Measurements from ENCODE around the gene ZSWIM1.

DNA sequence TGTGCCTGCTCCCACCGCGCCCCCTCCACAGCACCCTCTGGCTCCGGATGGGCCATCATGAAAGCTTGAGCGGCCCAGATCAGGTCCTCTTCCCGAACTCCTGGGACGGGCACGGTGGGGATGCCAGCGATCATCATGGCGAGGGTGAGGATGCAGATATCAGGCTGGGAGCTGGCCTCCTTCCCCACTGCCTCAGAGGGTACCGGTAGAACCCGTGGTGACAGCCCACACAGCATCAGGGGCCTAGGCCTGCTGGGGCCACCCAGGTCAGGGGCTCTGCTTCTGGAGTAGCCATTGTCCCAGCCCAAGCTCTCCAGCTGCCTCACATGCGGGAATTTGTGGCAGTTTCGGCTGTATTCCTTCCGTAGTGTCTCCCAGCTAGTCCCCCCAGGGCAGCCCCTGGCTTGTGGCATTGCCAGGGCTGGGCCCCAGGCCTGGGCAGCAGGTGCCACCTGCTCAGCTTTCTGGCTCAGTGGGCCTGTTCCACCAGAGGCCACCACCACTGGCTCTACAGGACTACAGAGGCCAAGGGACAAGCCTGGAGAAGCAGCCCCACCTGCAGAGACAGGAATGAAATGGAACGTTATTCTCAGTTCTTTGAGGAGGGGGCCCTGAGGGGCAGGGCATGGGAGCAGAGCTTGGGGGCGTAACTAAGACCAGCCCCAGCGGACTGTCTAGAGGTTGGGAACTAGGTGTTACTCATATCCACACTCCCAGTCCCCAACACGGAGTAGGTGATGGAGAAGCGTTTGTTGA, 5.7 kb downstream of the ZSWIM1 start:
- no peak for TF ChIP-seq RAD21 (IDR thresholded peaks at IDR 0.05; ENCODE audit: low read length)
- TF ChIP-seq, protein P1, sequence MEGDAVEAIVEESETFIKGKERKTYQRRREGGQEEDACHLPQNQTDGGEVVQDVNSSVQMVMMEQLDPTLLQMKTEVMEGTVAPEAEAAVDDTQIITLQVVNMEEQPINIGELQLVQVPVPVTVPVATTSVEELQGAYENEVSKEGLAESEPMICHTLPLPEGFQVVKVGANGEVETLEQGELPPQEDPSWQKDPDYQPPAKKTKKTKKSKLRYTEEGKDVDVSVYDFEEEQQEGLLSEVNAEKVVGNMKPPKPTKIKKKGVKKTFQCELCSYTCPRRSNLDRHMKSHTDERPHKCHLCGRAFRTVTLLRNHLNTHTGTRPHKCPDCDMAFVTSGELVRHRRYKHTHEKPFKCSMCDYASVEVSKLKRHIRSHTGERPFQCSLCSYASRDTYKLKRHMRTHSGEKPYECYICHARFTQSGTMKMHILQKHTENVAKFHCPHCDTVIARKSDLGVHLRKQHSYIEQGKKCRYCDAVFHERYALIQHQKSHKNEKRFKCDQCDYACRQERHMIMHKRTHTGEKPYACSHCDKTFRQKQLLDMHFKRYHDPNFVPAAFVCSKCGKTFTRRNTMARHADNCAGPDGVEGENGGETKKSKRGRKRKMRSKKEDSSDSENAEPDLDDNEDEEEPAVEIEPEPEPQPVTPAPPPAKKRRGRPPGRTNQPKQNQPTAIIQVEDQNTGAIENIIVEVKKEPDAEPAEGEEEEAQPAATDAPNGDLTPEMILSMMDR (conservative IDR thresholded peaks at IDR 0.05; ENCODE audit: low read depth, low read length): no peak
- no peak for TF ChIP-seq POLR2A (IDR thresholded peaks at IDR 0.05; ENCODE audit: low read depth, low read length)
- TF ChIP-seq, protein P2, sequence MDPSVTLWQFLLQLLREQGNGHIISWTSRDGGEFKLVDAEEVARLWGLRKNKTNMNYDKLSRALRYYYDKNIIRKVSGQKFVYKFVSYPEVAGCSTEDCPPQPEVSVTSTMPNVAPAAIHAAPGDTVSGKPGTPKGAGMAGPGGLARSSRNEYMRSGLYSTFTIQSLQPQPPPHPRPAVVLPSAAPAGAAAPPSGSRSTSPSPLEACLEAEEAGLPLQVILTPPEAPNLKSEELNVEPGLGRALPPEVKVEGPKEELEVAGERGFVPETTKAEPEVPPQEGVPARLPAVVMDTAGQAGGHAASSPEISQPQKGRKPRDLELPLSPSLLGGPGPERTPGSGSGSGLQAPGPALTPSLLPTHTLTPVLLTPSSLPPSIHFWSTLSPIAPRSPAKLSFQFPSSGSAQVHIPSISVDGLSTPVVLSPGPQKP (IDR thresholded peaks at IDR 0.05; ENCODE audit: borderline replicate concordance, low read depth, low read length): no peak
- no peak for TF ChIP-seq MXI1 (IDR thresholded peaks at IDR 0.05; ENCODE audit: borderline replicate concordance, low read depth, low read length)
